ENCODE measurements around the gene ZSWIM6.

The ZSWIM6 gene

GRCh38 chr5:61331407-61332357 lies at the start of gene ZSWIM6:
Gene ZSWIM6 (plus strand): TSS chr5:61332258. CDS start chr5:61332273, 15 bp downstream.
- peak; percentile 94 for DNase-seq (ENCODE audit: low read depth)

GRCh38 chr5:61283471-61283870 lies 48.6 kb upstream of the ZSWIM6 start:
- no peak for DNase-seq (ENCODE audit: low read depth)

GRCh38 chr5:61285531-61285930 lies 46.5 kb upstream of the ZSWIM6 start:
- no peak for DNase-seq (ENCODE audit: low read depth)

DNA sequence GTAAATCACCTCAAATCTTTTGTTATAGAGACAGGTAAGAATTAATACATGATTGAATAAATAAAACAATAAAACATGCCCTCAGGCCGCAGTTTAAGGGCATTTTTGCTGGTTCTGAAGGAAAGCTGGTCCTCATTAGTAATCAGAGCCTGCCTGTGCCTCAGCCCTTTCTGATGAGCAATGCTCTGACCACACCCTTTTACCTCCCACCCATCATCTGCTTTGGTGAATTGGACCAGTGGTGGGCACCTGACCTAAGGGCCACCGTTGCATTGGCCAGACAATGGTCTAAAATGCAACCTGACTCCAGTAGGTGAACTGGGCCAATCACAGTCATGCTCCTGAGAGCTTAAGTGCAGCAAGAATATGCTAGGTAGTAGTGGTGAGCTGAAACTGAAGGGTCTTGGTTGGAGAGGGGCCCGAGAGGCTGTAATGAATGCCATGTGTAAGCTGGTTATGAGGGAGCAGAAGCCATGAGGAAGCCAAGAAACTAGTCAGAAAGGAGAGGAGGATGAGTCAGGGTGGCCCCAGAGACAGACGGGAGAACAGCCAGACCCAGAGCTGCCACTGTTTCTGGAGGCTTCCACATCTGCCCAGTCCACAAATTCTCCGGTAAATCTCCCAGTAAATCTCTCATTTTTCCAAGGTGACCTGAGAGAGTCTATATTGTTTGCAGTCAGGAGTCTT lies 45.5 kb upstream of the ZSWIM6 start:
- DNase-seq (ENCODE audit: low read depth) = no peak

DNA sequence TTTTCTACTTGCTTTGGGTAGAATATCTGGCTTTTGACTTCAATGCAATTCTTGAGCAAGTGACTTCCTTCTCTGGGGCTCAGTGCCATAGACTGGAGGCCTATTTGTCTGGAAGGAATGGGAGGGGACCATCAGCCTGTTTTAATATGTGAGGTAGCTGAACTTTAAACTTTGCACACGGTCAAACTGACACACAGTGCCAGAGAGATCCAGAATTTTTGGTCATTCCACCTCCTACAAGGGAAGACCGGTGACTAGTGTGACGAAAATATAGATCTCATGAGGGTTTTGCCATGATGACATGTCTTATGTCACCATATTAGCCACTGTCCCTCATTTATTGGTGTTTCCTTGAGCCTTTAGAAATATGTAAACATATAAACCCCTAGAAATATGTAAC lies 44.6 kb upstream of the ZSWIM6 start:
- DNase-seq (ENCODE audit: low read depth) = no peak

DNA sequence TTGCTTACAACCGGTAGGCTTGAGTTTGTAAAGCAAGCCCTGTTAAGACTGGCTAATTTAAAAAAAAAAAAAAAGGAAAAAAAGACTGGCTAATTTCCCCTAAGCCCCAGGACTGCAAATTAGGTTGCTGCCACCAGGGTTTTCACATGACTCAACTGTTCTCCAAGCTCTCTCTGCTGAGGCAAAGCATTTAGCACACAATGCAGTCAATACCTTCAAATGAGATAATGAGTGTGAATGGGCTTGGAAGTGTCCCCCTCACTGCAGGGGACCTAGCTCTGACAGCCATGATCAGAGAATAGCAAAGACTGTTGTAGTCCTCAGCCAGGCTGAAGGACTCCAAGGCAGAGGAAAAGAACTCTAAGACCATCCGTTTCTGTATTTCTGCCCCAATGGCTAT lies 42.8 kb upstream of the ZSWIM6 start:
- DNase-seq (ENCODE audit: low read depth) = no peak

DNA sequence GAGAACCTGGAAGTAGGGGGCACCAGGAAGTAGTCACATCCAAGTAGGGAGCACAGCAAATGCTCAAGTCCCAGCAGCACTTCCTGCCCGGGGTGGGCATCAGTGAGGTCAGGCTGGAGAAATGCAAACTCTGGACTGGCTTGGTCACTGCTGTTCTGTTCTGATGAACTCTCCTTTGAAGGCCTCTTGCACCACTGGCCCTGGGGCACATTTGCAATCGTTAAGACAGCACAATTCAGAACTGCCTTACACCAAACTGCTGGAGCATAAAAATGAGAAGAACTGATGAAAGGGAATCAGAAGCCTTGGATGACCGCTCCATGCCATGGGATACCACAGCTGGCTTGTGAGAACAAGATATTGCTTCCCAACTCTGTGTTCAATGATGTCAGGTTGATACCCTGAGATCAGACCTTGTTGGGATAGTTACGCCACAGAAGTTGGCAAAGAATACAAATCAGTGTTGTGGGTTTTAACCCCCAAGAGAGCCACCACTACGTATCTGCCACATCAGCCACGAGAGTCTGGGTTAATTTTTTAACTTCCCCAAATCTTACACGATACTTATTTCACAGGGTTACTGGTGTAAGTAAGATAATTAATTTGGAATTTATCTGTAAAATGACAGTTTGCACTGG lies 42.3 kb upstream of the ZSWIM6 start:
- no peak for DNase-seq (ENCODE audit: low read depth)

DNA sequence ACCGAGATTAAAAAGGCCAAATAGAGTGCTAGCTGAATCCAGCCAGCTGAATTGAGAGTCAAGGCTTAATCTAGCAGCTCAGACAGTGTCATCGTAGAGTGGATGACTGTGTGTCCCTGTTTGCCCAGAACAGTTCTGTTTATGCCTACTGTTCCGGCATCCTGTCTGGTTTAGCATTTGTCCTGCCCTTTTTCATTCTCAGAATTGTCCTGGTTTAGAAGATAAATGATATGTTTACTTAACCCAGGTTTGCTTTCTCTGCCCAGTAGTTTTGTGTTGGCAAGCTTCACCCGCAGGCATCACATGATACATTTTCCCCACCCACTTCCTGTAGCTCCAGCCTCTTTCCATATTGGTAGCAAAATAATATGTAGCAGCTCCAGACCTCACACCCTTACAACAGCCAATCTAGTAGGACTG lies 41.3 kb upstream of the ZSWIM6 start:
- DNase-seq (ENCODE audit: low read depth) = no peak

DNA sequence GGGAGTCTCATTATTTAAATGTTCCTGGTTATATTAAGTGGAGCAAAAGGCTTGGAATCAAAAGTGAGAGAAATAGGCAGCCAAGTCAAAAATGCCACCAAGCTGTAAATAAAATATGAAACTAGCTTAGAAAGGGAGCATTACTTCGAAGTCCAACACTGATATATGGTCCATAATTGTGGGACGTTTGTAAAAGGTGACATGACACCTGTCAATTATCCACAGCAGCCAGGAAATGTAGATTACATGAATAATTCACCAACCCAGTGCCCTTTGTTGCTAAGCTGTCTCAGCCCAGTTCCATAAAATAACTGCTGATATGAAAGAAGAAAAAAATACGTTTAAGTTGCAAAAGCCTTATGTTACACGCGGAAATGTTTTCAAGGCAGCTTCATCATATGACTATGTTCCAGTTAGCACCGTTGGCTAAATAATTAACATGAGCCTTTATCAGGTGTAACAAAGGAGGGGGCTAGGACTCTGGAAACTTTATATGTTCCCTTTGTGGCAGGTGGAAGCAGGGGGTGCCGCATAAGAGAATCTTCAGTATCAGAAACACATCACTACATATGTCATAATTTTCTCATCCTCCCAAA lies 39.9 kb upstream of the ZSWIM6 start:
- no peak for DNase-seq (ENCODE audit: low read depth)

- DNase-seq (ENCODE audit: low read depth) = no peak
These were observed 39.0 kb upstream of the ZSWIM6 start for GRCh38 chr5:61293071-61293470.

DNA sequence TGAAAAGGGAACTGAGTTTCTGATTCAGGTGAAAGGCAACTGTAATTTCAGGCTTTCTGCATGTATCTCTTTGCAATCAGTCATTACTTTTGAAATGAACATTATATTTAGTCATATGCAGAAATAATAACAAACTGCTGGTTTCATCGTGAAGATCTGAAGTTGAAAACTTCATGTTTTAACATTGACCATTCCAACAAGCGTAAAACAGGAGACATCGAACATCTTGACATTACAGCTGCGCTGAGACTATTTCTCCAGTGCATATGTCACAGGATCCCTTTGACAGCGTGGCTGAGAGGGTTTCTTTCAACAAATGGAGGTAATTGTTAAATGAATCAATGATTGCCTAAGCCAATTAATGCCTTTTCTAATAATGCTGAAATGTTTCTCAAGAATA lies 38.2 kb upstream of the ZSWIM6 start:
- DNase-seq (ENCODE audit: low read depth) = no peak

- DNase-seq (ENCODE audit: low read depth) = no peak
These were observed 36.7 kb upstream of the ZSWIM6 start for GRCh38 chr5:61295365-61295764.

DNA sequence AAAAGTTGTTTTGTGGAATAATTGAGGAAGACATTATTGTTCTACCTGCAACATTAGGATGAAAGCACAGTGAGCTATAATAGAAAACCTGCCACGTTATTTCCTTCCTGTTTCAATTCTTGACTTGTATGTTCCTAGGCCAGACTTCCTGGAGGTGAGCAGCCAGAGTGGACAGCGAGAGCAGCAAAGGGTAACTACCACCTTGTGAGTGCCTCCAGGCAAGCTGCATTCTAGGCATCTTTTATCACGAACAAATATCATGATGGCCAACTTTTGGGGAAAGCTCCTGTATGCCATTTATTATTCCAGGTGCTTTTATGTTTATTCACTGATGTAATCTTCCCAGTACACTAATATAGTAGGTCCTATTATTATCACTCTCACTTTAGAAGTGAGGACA lies 34.0 kb upstream of the ZSWIM6 start:
- no peak for DNase-seq (ENCODE audit: low read depth)

DNA sequence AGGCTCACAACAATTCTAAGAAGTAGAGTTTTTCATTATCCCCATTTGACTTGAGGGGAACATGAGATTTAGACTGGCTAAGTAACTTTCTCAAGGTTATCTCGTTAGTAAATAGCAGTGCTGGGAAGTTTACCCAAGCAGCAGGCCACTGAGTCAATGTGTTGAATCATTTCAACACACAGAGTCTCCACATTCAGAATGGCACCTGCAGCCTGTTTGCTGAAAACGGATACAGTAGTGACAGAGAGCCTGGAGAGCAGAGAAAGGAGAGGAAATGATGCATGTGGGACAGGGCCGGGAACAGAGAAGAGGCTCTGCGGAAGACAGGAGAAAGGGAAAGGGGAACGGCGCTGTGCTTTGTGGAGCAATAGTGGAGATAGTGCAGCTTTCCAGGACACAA lies 33.5 kb upstream of the ZSWIM6 start:
- DNase-seq (ENCODE audit: low read depth) = no peak

DNA sequence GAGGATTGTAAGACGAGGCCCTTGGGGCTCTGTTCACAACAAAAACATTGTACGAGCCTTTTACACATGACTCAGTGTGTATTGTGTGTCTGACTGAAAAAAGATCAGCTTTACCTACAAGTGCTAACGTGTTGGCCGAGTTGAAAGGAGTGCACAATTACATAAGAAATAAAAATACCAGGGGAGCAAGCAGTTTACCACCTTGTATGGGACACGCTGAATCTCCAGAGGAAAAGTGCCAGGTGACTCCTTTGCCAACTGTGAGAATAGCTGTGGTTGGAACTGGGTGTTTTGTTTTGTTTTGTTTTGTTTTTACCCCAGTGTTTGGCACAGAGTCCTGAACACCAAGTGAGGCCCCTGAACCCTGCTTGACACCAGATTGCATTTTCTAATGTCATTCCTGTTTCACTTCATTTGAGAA lies 32.8 kb upstream of the ZSWIM6 start:
- no peak for DNase-seq (ENCODE audit: low read depth)

DNA sequence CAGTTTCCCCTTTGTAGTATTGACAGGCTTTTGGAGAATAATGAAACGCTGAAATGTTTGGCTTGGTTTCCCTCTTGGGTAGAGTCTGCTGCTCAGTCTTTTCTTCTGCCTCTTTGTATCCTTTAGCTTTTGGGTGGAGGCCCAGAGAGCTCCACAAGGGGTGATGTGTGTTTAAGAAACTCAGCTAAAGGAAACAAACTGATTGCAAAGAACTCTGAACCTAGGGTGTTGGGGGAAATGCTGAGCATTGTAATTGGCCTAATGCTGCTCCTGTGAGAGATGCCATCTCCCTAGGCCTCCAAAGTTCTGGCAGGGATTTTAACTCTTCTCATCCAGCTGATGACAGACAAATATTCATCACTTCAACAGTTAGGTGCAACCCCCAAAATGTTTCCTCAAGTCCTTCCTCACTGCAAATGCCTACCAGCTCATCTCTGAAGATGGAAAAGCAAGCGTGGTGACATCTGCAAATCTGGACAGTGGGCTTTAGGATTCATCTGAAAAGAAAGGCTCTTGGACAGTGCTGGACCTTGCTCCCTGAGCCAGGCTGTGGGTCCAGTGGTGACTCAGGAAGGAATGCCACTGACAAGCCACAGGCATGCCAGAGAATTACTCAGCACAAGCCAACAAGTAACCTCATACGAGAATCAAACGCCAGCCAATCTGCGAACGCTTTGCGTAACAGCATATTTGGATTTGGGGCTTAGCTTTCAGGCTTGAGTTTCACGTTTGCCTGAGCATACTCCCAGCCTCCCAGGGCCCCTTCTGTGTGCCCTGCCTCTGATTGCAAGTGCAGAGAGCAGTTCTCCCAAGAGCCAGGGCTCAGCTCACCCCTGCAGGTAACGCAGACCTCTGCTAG lies 30.5 kb upstream of the ZSWIM6 start:
- DNase-seq (ENCODE audit: low read depth) = no peak

GRCh38 chr5:61302200-61302563 lies 29.9 kb upstream of the ZSWIM6 start:
- no peak for DNase-seq (ENCODE audit: low read depth)

GRCh38 chr5:61303346-61303745 lies 28.7 kb upstream of the ZSWIM6 start:
- DNase-seq (ENCODE audit: low read depth) = no peak

DNA sequence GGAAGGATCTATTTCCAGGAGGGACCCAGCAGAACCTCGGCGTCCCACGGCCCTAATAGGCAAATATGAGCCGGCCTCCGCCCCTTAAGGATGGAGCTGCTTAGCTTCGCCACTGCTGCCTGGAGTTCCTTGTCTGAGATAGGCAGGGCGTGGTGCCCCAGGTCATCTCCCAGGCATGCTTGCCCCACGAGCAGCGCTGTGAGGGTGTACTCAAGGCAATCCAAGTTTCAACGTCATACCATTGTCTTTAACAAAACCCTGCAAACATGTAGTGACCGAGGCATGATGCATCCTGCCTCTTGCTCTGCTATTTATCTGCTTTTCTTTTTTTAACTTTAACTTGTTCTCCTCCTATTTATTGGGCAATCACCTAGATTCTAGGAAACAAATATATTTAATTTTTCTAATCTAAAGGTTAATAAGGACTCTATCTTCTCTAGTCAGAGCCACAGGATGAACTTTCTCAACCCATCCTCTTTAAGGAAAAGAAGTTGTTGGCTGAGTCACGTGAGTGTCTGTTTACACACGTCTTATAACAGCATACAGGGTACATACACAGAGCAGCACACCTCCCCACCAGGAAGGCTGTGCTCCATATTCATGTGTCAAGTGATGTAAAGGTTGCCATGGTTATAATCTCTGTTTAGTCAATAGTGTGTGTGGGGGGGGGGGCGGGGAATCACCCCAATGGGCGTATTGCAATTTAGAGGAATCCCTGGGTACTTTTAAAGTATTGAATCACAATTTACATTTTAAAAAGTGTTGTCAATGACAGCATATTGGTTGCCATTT lies 27.3 kb upstream of the ZSWIM6 start:
- DNase-seq (ENCODE audit: low read depth) = no peak

- no peak for DNase-seq (ENCODE audit: low read depth)
These were observed 25.4 kb upstream of the ZSWIM6 start for GRCh38 chr5:61306531-61307131.

Measured in stimulated activated CD8-positive, alpha-beta memory T cell treated with anti-CD3 and anti-CD28 coated beads, Interleukin-7, amount 100 ng/mL, for 24 hours (primary cell).